Astrocyte of the spinal cord (primary cell): ENCODE results near the gene KDM5B.

Experiments used
- DNase-seq: peaks from one replicate; pipeline ENCODE4 v3.0.0; 2011; ENCODE audit warnings: low read depth, low spot score
- H3K4me3 ChIP-seq: 2 replicates; pipeline ENCODE4 v1.5.1; 2011; ENCODE audit warnings: low read depth, mild to moderate bottlenecking, low read length, moderate library complexity
- in situ Hi-C: cut with HindIII; loops from 2 replicates; pipeline ENCODE4 v1.10.0; 2017; ENCODE audit warnings: low sequenced_read_pairs
- TF ChIP-seq, protein P1 (sequence below): IDR thresholded peaks from 2 replicates; pipeline ENCODE4 v1.5.1; 2012; ENCODE audit warnings: low read depth, mild to moderate bottlenecking, low read length, inconsistent platforms

The KDM5B gene

DNA sequence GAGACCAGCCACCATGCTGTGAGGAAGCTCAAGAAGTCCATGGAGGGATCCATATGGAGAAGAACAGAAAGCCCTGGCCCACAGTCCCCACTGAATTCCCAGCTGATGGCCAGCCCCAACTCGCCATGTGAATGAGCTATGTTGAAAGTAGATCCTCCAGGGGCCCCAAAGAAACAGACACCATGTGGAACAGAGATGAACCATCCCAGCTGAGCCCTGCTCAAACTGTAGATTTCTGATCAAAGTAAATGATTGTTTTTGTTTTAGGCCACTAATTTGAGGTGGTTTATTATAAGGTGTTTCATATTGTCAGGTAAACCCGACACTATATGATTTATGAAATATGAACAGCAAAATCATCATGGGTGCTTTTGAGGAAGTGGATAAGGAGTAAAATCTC, 130.8 kb downstream of the KDM5B start:
- in situ Hi-C loops, result no loop called here
- TF ChIP-seq, protein P1, sequence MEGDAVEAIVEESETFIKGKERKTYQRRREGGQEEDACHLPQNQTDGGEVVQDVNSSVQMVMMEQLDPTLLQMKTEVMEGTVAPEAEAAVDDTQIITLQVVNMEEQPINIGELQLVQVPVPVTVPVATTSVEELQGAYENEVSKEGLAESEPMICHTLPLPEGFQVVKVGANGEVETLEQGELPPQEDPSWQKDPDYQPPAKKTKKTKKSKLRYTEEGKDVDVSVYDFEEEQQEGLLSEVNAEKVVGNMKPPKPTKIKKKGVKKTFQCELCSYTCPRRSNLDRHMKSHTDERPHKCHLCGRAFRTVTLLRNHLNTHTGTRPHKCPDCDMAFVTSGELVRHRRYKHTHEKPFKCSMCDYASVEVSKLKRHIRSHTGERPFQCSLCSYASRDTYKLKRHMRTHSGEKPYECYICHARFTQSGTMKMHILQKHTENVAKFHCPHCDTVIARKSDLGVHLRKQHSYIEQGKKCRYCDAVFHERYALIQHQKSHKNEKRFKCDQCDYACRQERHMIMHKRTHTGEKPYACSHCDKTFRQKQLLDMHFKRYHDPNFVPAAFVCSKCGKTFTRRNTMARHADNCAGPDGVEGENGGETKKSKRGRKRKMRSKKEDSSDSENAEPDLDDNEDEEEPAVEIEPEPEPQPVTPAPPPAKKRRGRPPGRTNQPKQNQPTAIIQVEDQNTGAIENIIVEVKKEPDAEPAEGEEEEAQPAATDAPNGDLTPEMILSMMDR, result no peak
- DNase-seq, result no peak
- H3K4me3 ChIP-seq, result no peak overlapping the region
